GM12801 (cell line): ENCODE data around the gene TERC.

Experiments
- CTCF ChIP-seq: IDR thresholded peaks from one replicate; pipeline ENCODE4 v1.5.1; 2011; ENCODE audit warnings: control low read depth; ENCODE audit not compliant: insufficient read length; ENCODE audit errors: extremely low read depth

The TERC gene

GRCh38 chr3:169804681-169805080, 39.8 kb upstream of the TERC start:
- no peak for TF ChIP-seq CTCF

- TF ChIP-seq CTCF: no peak
Observed at GRCh38 chr3:169792359-169792758, 27.5 kb upstream of the TERC start.

- no peak for TF ChIP-seq CTCF
Observed at GRCh38 chr3:169790687-169791429, 26.0 kb upstream of the TERC start.

GRCh38 chr3:169790219-169790618, 25.4 kb upstream of the TERC start:
- TF ChIP-seq CTCF: no peak

- no peak for TF ChIP-seq CTCF
Observed at GRCh38 chr3:169787791-169788190, 22.9 kb upstream of the TERC start.

- no peak for TF ChIP-seq CTCF
Observed at GRCh38 chr3:169787120-169787519, 22.3 kb upstream of the TERC start.

GRCh38 chr3:169781209-169781855, 16.5 kb upstream of the TERC start:
- no peak for TF ChIP-seq CTCF
